Stomach (tissue), 9 donors: ENCODE data around the gene AQP12B. TPM values are rescaled to one million over a fixed set of nuclear protein-coding genes. Genes with fewer than 3 reads are reported as not detected.

Experiments used
- DNase-seq, 2 donors: peaks; one replicate each; pipeline versions ENCODE4 v3.0.0 to v3.0.0-alpha.2; 2013 to 2019
- H3K27ac ChIP-seq, 5 donors: fragments of 200-600 bp in 4 of 5; sonication (generic) in 4 of 5; one replicate each; pipeline ENCODE4 v1.5.1; 2013 to 2019; ENCODE audit warnings: mild to moderate bottlenecking in 1 of 5, moderate library complexity in 1 of 5
- H3K27me3 ChIP-seq, 3 donors: fragments of 200-600 bp; sonication (generic); one replicate each; pipeline ENCODE4 v1.5.1; 2017 to 2019; ENCODE audit warnings: mixed run types in 1 of 3
- H3K36me3 ChIP-seq, 4 donors: fragments of 200-600 bp; sonication (generic); 1 replicate in 3 of 4; 2 replicates in 1 of 4; pipeline ENCODE4 v1.5.1; 2016 to 2019
- H3K4me1 ChIP-seq, 4 donors: fragments of 200-600 bp; sonication (generic); one replicate each; pipeline ENCODE4 v1.5.1; 2016 to 2019
- H3K4me3 ChIP-seq, 4 donors: fragments of 200-600 bp; sonication (generic) in 3 of 4; one replicate each; pipeline ENCODE4 v1.5.1; 2016 to 2019; ENCODE audit warnings: mild to moderate bottlenecking in 1 of 4
- H3K9me3 ChIP-seq, 4 donors: fragments of 200-600 bp; sonication (generic); one replicate each; pipeline ENCODE4 v1.5.1; 2016 to 2019
- EP300 ChIP-seq: sonication (generic); formaldehyde crosslinking; IDR thresholded peaks from one replicate; pipeline ENCODE4 v1.6.1; 2017; ENCODE audit warnings: antibody characterized with exemption
- POLR2A ChIP-seq, 4 donors: fragments of 450-650 bp; IDR thresholded peaks; one replicate each; pipeline ENCODE4 v1.6.1; 2016; ENCODE audit warnings: antibody characterized with exemption in 4 of 4, control low read depth in 2 of 4, mild to moderate bottlenecking in 1 of 4, moderate library complexity in 1 of 4
- POLR2AphosphoS5 ChIP-seq, 3 donors: sonication (generic); formaldehyde crosslinking; IDR thresholded peaks; one replicate each; pipeline ENCODE4 v1.6.1; 2016; ENCODE audit warnings: antibody characterized with exemption in 3 of 3
- WGBS, 5 donors: extraction: QIAGEN DNeasy Blood & Tissue Kit in 3 of 5; methylation state at CpG; one replicate each; pipeline versions ENCODE4 v1.1.5 to v1.1.7; 2013 to 2018; 5-methylcytosine and 5-hydroxymethylcytosine counted together
- intact Hi-C: fragments of 100-400 bp; cut with DNase I; formaldehyde crosslinking; loops from one replicate; pipeline ENCODE4 v1.15.1; 2023; ENCODE audit warnings: low total_unique reads
- polyA plus RNA-seq, 3 donors: library from polyadenylated mRNA; stranded (reverse); fragments of 200-250 nt; gene quantifications; one replicate each; pipeline ENCODE4 v1.2.3, GENCODE V29; 2013
- total RNA-seq, 5 donors: library from RNA; depleted of rRNA; stranded (reverse); fragments of >200 nt; gene quantifications; one replicate each; pipeline versions ENCODE4 v1.1.0 to v1.2.3, GENCODE V29; 2014 to 2016
- TF ChIP-seq, protein P1 (sequence below), 7 experiments: fragments of 450-650 bp in 4 of 7; fragments of 200-600 bp in 3 of 7; sonication (generic) in 3 of 7; IDR thresholded peaks; one replicate each; pipeline ENCODE4 v1.5.1; 2016 to 2019; ENCODE audit warnings: antibody characterized with exemption in 7 of 7, control low read depth in 2 of 7, mild to moderate bottlenecking in 1 of 7
- donor health status: healthy with polysubstance abuse.
- donor health status: Bipolar disorder and iron deficiency.
- donor health status: healthy.

Gene AQP12B
- total and polyA plus RNA-seq, 8 donors: 0.46 to 0.89 TPM; not detected in 6

- Histone ChIP-seq H3K9me3 (peaks cover 0 to 14% (median 8%) of the 10 kb centered on the region in 4 donors), H3K4me1 (no peaks in the 10 kb centered on the region), H3K27me3 (no peaks in the 10 kb centered on the region), H3K4me3 (no peak overlapping the region), H3K27ac (no peak overlapping the region), H3K36me3 (peaks cover 0 to 23% (median 18%) of the 10 kb centered on the region in 4 donors)
- TF ChIP-seq EP300 (no peak), POLR2A (IDR thresholded peaks at IDR 0.05) (no peak), POLR2AphosphoS5 (IDR thresholded peaks at IDR 0.05) (no peak)
- TF ChIP-seq, protein P1, sequence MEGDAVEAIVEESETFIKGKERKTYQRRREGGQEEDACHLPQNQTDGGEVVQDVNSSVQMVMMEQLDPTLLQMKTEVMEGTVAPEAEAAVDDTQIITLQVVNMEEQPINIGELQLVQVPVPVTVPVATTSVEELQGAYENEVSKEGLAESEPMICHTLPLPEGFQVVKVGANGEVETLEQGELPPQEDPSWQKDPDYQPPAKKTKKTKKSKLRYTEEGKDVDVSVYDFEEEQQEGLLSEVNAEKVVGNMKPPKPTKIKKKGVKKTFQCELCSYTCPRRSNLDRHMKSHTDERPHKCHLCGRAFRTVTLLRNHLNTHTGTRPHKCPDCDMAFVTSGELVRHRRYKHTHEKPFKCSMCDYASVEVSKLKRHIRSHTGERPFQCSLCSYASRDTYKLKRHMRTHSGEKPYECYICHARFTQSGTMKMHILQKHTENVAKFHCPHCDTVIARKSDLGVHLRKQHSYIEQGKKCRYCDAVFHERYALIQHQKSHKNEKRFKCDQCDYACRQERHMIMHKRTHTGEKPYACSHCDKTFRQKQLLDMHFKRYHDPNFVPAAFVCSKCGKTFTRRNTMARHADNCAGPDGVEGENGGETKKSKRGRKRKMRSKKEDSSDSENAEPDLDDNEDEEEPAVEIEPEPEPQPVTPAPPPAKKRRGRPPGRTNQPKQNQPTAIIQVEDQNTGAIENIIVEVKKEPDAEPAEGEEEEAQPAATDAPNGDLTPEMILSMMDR (IDR thresholded peaks at IDR 0.05): no peak
- peak in 1 of 2 donors; percentile 2 for DNase-seq
- intact Hi-C loops: no loop called here
- WGBS, 5 donors: 80 to 100% (median 97%) methylated on average over 1 of the region's 1 CpG; no CpG with 5 or more reads in 1 of the 5 donors
These were observed 50.4 kb downstream of the AQP12B start for GRCh38 chr2:240632306-240632721.

- H3K27me3 ChIP-seq: no peaks in the 10 kb centered on the region
- no peak overlapping the region for H3K4me3 ChIP-seq
- no peak overlapping the region for H3K27ac ChIP-seq
- peaks cover 0 to 23% (median 18%) of the 10 kb centered on the region in 4 donors for H3K36me3 ChIP-seq
- WGBS, 5 donors: 87 to 96% (median 90%) methylated on average over 3 to 11 of the region's 11 CpGs
- peaks cover 0 to 14% (median 8%) of the 10 kb centered on the region in 4 donors for H3K9me3 ChIP-seq
- no peak for TF ChIP-seq POLR2A (IDR thresholded peaks at IDR 0.05)
- TF ChIP-seq EP300: no peak
- TF ChIP-seq, protein P1 (IDR thresholded peaks at IDR 0.05): no peak
- TF ChIP-seq POLR2AphosphoS5 (IDR thresholded peaks at IDR 0.05): no peak
- peaks cover 0 to 2% (median 0%) of the 10 kb centered on the region in 4 donors for H3K4me1 ChIP-seq
- no peak for DNase-seq
- intact Hi-C loops: no loop called here
These were observed 51.0 kb downstream of the AQP12B start for GRCh38 chr2:240631548-240632305.

DNA sequence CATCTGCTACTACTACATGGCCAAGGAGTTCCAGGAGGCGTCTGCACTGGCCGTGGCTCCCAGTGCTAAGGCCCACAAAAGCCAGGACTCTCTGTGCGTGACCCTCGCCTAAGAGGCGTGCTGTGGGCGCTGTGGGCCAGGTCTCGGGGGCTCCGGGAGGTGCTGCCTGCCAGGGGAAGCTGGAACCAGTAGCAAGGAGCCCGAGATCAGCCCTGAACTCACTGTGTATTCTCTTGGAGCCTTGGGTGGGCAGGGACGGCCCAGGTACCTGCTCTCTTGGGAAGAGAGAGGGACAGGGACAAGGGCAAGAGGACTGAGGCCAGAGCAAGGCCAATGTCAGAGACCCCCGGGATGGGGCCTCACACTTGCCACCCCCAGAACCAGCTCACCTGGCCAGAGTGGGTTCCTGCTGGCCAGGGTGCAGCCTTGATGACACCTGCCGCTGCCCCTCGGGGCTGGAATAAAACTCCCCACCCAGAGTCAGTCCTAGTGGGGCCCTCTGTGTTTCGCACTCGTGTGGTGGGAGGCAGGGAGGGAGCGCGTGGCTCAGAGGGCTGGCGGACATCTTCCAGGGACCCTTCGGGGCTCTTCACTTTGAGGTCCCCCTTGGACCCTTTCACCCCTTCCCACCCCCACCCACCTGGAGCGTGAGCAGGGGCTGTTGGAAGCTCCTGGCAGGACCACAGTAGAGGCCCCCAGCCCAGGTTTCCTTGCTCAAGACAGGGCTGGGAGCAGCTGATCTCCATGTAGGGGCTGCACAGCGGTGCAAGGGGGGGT is 51.7 kb downstream of the AQP12B start:
- DNase-seq: no peak
- 92 to 100% (median 94%) methylated on average over 2 to 21 of the region's 21 CpGs for WGBS, 5 donors
- Histone ChIP-seq H3K4me1 (peaks cover 0 to 5% (median 0%) of the 10 kb centered on the region in 4 donors), H3K36me3 (peaks cover 0 to 23% (median 18%) of the 10 kb centered on the region in 4 donors), H3K27me3 (no peaks in the 10 kb centered on the region), H3K27ac (no peak overlapping the region), H3K4me3 (no peak overlapping the region), H3K9me3 (peaks cover 0 to 14% (median 8%) of the 10 kb centered on the region in 4 donors)
- TF ChIP-seq POLR2AphosphoS5 (IDR thresholded peaks at IDR 0.05) (no peak), EP300 (no peak)
- TF ChIP-seq, protein P1 (IDR thresholded peaks at IDR 0.05): no peak
- intact Hi-C loops: no loop called here

DNA sequence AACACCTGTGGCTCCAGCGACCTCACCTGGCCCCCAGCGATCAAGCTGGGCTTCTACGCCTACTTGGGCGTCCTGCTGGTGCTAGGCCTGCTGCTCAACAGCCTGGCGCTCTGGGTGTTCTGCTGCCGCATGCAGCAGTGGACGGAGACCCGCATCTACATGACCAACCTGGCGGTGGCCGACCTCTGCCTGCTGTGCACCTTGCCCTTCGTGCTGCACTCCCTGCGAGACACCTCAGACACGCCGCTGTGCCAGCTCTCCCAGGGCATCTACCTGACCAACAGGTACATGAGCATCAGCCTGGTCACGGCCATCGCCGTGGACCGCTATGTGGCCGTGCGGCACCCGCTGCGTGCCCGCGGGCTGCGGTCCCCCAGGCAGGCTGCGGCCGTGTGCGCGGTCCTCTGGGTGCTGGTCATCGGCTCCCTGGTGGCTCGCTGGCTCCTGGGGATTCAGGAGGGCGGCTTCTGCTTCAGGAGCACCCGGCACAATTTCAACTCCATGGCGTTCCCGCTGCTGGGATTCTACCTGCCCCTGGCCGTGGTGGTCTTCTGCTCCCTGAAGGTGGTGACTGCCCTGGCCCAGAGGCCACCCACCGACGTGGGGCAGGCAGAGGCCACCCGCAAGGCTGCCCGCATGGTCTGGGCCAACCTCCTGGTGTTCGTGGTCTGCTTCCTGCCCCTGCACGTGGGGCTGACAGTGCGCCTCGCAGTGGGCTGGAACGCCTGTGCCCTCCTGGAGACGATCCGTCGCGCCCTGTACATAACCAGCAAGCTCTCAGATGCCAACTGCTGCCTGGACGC is 52.5 kb downstream of the AQP12B start:
- peaks cover 0 to 4% (median 0%) of the 10 kb centered on the region in 3 donors for H3K27me3 ChIP-seq
- intact Hi-C loops: no loop called here
- WGBS, 5 donors: 95 to 99% (median 95%) methylated on average over 23 to 50 of the region's 50 CpGs
- peaks cover 0 to 8% (median 2%) of the 10 kb centered on the region in 4 donors for H3K4me1 ChIP-seq
- TF ChIP-seq POLR2A (IDR thresholded peaks at IDR 0.05): no peak
- TF ChIP-seq POLR2AphosphoS5 (IDR thresholded peaks at IDR 0.05): no peak
- no peak for TF ChIP-seq EP300
- TF ChIP-seq, protein P1 (IDR thresholded peaks at IDR 0.05): no peak
- DNase-seq: no peak
- peaks cover 0 to 23% (median 18%) of the 10 kb centered on the region in 4 donors for H3K36me3 ChIP-seq
- no peak overlapping the region for H3K27ac ChIP-seq
- H3K9me3 ChIP-seq: peaks cover 0 to 14% (median 8%) of the 10 kb centered on the region in 4 donors
- no peak overlapping the region for H3K4me3 ChIP-seq
